GM12878 (cell line): Measurements from ENCODE around the gene EXOSC6. TPM values are rescaled to one million over a fixed set of nuclear protein-coding genes. Genes with fewer than 3 reads are reported as not detected.
"Not testable (repeated sequence)": the region's sequence is repeated elsewhere in the genome, so short reads cannot be mapped to it uniquely, and the experiment has no call there.

Experiments
- ATAC-seq: fragments of 200-7000 bp; cut with Tn5 transposase; 3 replicates; pipeline ENCODE4 v1.9.1; 2020; ENCODE audit warnings: mild to moderate bottlenecking, moderate library complexity
- BruUV-seq: library from RNA; stranded (reverse); fragments of 400-500 nt; replicated peaks from 2 replicates; lab custom pipeline; 2021; lab: Mats Ljungman, UMichigan
- CTCF ChIA-PET: fragments of 300-600 bp; sonication (Branson Sonifier 250); formaldehyde crosslinking; extraction: SDS; loops from one replicate; lab custom pipeline; 2021; ENCODE audit warnings: inconsistent platforms; lab: Yijun Ruan, JAX
- POLR2A ChIA-PET: fragments of 350-600 bp; formaldehyde crosslinking; extraction: SDS; loops from one replicate; lab custom pipeline; 2021; ENCODE audit warnings: inconsistent platforms; lab: Charles Lee
- RAD21 ChIA-PET: fragments of 300-600 bp; sonication (Branson Sonifier 250); formaldehyde crosslinking; loops from one replicate; lab custom pipeline; 2023; ENCODE audit warnings: antibody characterized with exemption; ENCODE audit not compliant: unreplicated experiment; lab: Charles Lee
- SMC1A ChIA-PET: fragments of 300-600 bp; sonication (Branson Sonifier 250); formaldehyde crosslinking; loops from one replicate; lab custom pipeline; 2023; ENCODE audit not compliant: unreplicated experiment, uncharacterized antibody; lab: Charles Lee
- DNase-seq: peaks from one replicate; pipeline ENCODE4 v3.0.0-alpha.2; 2011; ENCODE audit warnings: low read depth, low spot score
- FAIRE-seq: peaks from 3 replicates; lab custom pipeline; 2011; peaks lifted over from hg19 to GRCh38; lab: Jason Lieb, UNC
- H2AFZ ChIP-seq: 2 replicates; pipeline ENCODE4 v1.6.0; 2011; ENCODE audit warnings: low read depth, low read length, control low read depth; ENCODE audit not compliant: control insufficient read depth
- H3K27ac ChIP-seq: 2 replicates; pipeline ENCODE4 v1.5.1; 2011; ENCODE audit warnings: control low read depth; ENCODE audit not compliant: control insufficient read depth, insufficient read depth
- H3K27me3 ChIP-seq, 2 experiments: replicated peaks in 1 of 2; 2 replicates each; pipeline versions ENCODE4 v1.6.0 to v1.6.1; 2011; ENCODE audit warnings: low read length in 1 of 2; ENCODE audit not compliant: control insufficient read depth in 2 of 2, insufficient read depth in 2 of 2
- H3K36me3 ChIP-seq, 2 experiments: 2 replicates each; pipeline ENCODE4 v1.5.1; 2011; ENCODE audit warnings: low read length in 1 of 2; ENCODE audit not compliant: control insufficient read depth in 2 of 2, insufficient read depth in 2 of 2
- H3K4me1 ChIP-seq: 2 replicates; pipeline ENCODE4 v1.6.1; 2011; ENCODE audit warnings: mild to moderate bottlenecking, low read length, moderate library complexity, mixed read lengths; ENCODE audit not compliant: control insufficient read depth, insufficient read depth
- H3K4me2 ChIP-seq: 2 replicates; pipeline ENCODE4 v1.6.0; 2011; ENCODE audit warnings: control low read depth; ENCODE audit not compliant: control insufficient read depth, insufficient read depth
- H3K4me3 ChIP-seq: fragments of 200-600 bp; sonication (generic); 2 replicates; pipeline ENCODE4 v1.5.1; 2016
- H3K79me2 ChIP-seq: 2 replicates; pipeline ENCODE4 v1.6.0; 2011; ENCODE audit warnings: low read length; ENCODE audit not compliant: control insufficient read depth, insufficient read depth
- H3K9ac ChIP-seq: 2 replicates; pipeline ENCODE4 v1.8.0; 2011; ENCODE audit warnings: low read length, control low read depth, mixed read lengths; ENCODE audit not compliant: control insufficient read depth, insufficient read depth
- H3K9me3 ChIP-seq: replicated peaks from 3 replicates; pipeline ENCODE4 v1.5.1; 2011; ENCODE audit warnings: mild to moderate bottlenecking, low read length; ENCODE audit not compliant: control insufficient read depth, insufficient read depth
- H4K20me1 ChIP-seq: 2 replicates; pipeline ENCODE4 v1.6.0; 2011; ENCODE audit not compliant: control insufficient read depth, insufficient read depth
- CBX5 ChIP-seq: sonication (generic); IDR thresholded peaks from 2 replicates; pipeline ENCODE4 v1.6.1; 2016; ENCODE audit warnings: low read depth, moderate library complexity, mild to moderate bottlenecking, inconsistent platforms
- HDGF ChIP-seq: fragments of 450-650 bp; IDR thresholded peaks from 2 replicates; pipeline ENCODE4 v1.6.1; 2016; ENCODE audit warnings: antibody characterized with exemption
- RB1 ChIP-seq: fragments of 450-650 bp; formaldehyde crosslinking; IDR thresholded peaks from 2 replicates; pipeline ENCODE4 v1.6.1; 2017; ENCODE audit warnings: mild to moderate bottlenecking, borderline replicate concordance
- WGBS: methylation state at CpG from one replicate; pipeline ENCODE4 v1.1.6; 2016; ENCODE audit warnings: low lambda C conversion rate; ENCODE audit not compliant: insufficient replicate concordance, insufficient coverage; ENCODE audit errors: missing lambda C conversion rate; 5-methylcytosine and 5-hydroxymethylcytosine counted together
- in situ Hi-C: fragments of 300-500 bp; cut with MboI; formaldehyde crosslinking; loops from 9 replicates; pipeline ENCODE4 v1.14.3; 2018; ENCODE audit warnings: mixed read lengths
- intact Hi-C: fragments of 100-400 bp; cut with micrococcal nuclease; formaldehyde crosslinking; loops from one replicate; pipeline ENCODE4 v1.14.2; 2022; ENCODE audit not compliant: unreplicated experiment
- polyA plus RNA-seq, 11 experiments: library from polyadenylated mRNA; depleted of rRNA in 4 of 11; unstranded in 6 of 11; stranded (reverse) in 5 of 11; fragments of >200 nt; fragmentation: Nextera tagmentation in 4 of 11; fragmentation: Illumina TruSeq in 1 of 11; extraction: Ambion mirVana in 4 of 11; extraction: Trizol in 1 of 11; gene quantifications; 1 replicate in 1 of 11; 2 replicates in 10 of 11; pipeline versions ENCODE4 v1.2.1 to v1.2.3, GENCODE V29; 2011 to 2016; ENCODE audit warnings: inconsistent platforms in 2 of 11, missing spikeins in 2 of 11, low read depth in 1 of 11
- total RNA-seq, 4 experiments: library from RNA; depleted of rRNA in 3 of 4; stranded (reverse); fragments of >200 nt in 3 of 4; fragmentation: Illumina TruSeq in 1 of 4; extraction: Trizol in 1 of 4; gene quantifications; 2 replicates each; pipeline versions ENCODE4 v1.2.1 to v1.2.3, GENCODE V29; 2013 to 2021
- TF ChIP-seq, protein P1 (sequence below): fragments of 450-650 bp; IDR thresholded peaks from 2 replicates; pipeline ENCODE4 v1.6.1; 2014; ENCODE audit warnings: mild to moderate bottlenecking

Gene EXOSC6
- total and polyA plus RNA-seq, 10 of the 15 experiments (the other 5 are each of a cell fraction or from before 2014, with no cell fraction given), result 8.2 to 27.5 (median 14.5) TPM

DNA sequence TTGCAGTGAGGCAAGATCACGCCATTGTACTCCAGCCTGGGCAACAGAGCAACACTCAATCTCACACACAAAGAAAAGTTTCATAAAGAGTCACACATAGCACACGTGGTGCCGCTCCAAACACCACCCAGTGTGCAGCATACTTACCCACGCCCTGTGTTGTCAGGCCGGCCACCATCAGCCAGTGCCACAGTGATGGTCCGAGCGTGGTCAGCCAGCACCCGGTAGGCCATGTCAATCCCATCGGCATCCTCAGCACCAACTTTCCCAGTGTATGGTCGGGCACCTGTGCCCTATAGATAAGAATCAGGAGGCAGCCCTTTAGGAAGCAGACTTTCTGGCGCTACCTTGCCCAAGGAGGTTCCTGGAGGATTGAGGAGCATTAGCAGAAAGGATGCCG is 17.7 kb upstream of the EXOSC6 start:
- Histone ChIP-seq H3K27ac (no peak overlapping the region), H3K79me2 (no peaks in the 10 kb centered on the region), H3K27me3 (no peaks in the 10 kb centered on the region), H3K4me2 (no peak overlapping the region), H3K9me3 (no peaks in the 10 kb centered on the region), H3K4me3 (no peak overlapping the region), H3K9ac (no peak overlapping the region), H2AFZ (no peak overlapping the region), H3K36me3 (peaks cover 29 to 40% of the 10 kb centered on the region in 2 experiments), H4K20me1 (no peaks in the 10 kb centered on the region), H3K4me1 (no peaks in the 10 kb centered on the region)
- 96% methylated on average over 12 of the region's 12 CpGs for WGBS
- FAIRE-seq (no peak), DNase-seq (no peak), ATAC-seq (no peak)
- POLR2A ChIA-PET, result no interaction called here
- SMC1A ChIA-PET, result no interaction called here
- TF ChIP-seq RB1 (no peak), HDGF (no peak), CBX5 (no peak)
- TF ChIP-seq, protein P1, sequence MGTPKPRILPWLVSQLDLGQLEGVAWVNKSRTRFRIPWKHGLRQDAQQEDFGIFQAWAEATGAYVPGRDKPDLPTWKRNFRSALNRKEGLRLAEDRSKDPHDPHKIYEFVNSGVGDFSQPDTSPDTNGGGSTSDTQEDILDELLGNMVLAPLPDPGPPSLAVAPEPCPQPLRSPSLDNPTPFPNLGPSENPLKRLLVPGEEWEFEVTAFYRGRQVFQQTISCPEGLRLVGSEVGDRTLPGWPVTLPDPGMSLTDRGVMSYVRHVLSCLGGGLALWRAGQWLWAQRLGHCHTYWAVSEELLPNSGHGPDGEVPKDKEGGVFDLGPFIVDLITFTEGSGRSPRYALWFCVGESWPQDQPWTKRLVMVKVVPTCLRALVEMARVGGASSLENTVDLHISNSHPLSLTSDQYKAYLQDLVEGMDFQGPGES, result no peak
- intact Hi-C loops, result no loop called here
- RAD21 ChIA-PET, result no interaction called here
- BruUV-seq, result no TSS peak
- CTCF ChIA-PET, result no interaction called here
- in situ Hi-C loops, result loop anchor here (5.0 kb wide), 1 partner anchor 278 kb away; no protein-coding TSS in a partner anchor

DNA sequence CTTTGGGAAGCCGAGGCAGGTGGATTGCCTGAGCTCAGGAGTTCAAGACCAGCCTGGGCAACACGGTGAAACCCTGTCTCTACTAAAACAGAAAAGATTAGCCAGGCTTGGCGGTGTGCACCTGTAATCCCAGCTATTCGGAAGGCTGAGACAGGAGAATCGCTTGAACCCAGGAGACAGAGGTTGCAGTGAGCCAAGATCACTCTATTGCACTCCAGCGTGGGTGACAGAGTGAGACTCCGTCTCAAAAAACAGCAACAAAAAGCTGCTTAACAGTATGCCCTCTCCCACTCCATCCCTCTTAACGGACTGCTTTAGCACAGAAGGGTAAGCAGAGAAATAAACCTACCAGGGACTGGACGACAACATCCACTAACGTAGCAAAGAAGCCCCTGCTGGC is 16.2 kb upstream of the EXOSC6 start:
- H2AFZ ChIP-seq, H3K9ac ChIP-seq, intact Hi-C loops, H3K4me2 ChIP-seq, ATAC-seq, H4K20me1 ChIP-seq, H3K9me3 ChIP-seq, H3K27me3 ChIP-seq, H3K4me3 ChIP-seq, POLR2A ChIA-PET, FAIRE-seq, H3K27ac ChIP-seq, BruUV-seq, H3K4me1 ChIP-seq, H3K79me2 ChIP-seq, DNase-seq: not testable (repeated sequence)
- H3K36me3 ChIP-seq, result peaks cover 30 to 41% of the 10 kb centered on the region in 2 experiments
- 98% methylated on average over 10 of the region's 10 CpGs for WGBS
- CTCF ChIA-PET, result interaction anchor here (0.8 to 2.9 kb wide), 13 partner anchors 8 to 103 kb away, joined by 3 to 14 read pairs (median 5); partner anchors contain the start of genes AARS1, DDX19A, DDX19B and EXOSC6
- in situ Hi-C loops, result loop anchor here (5.0 kb wide), 1 partner anchor 279 kb away; no protein-coding TSS in a partner anchor
- SMC1A ChIA-PET, result interaction anchor here (0.9 to 1.1 kb wide), 2 partner anchors 21 to 109 kb away, joined by 3 read pairs; no protein-coding TSS in a partner anchor
- RAD21 ChIA-PET, result interaction anchor here (1.6 kb wide), 1 partner anchor 106 kb away, joined by 3 read pairs; no protein-coding TSS in a partner anchor
